NOMO-1 treated with dmso at 0.1 percent for 144 hours (cell line): ENCODE measurements around the gene SENP3.
"Not testable (repeated sequence)": the region's sequence is repeated elsewhere in the genome, so short reads cannot be mapped to it uniquely, and the experiment has no call there.

Experiments
- DNase-seq: peaks from one replicate; lab custom pipeline; 2025; ENCODE audit not compliant: unreplicated experiment; lab: John Stamatoyannopoulos, UW

The SENP3 gene

DNA sequence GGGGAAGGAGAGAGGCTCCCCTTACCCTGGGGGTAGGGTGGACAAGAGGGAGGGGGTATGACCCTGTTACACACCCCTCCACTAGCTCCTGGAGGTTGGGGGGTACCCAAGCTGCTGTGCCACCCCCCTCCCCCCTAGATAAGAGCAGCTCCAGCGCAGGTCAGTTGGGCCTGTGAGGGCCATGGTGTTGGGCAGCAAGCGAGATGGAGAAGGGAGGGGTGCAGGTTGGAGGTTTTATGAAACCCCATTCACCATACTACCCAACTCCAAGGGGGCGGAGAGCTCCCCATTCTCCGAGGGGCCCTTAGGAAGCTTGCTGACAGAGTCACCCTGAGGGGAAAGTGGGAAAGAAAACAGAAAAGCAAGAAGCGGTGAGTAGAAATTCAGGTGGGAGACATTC, 29.9 kb downstream of the SENP3 start:
- DNase-seq: no peak

DNA sequence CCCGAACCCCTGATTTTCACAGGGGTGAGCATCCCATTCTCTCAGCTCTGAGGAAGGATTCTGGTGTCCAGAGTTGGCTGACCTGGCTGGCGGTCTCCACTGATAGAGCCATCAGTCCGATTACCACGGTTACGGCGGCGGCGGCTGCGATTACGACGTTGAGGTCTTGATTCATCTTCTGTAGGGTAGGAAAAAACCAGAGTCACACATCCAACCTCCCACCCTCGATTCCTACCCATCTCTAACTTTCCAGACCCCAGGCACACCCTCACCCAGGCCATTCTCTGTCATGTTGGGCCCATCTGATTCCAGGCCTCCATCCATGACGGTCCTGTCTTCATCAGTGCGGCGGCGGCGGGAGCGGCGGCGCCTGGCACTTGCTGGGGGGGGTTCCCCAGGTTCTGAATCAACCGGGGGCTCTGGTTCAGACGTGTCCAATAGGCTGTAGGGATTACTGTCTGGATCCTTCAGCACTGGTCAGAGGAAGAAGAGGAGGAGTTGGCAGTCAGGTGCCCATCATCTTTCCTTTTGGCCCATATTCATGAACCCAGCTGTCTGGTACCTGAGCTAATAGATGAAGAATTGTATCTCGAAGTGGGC, 30.8 kb downstream of the SENP3 start:
- no peak for DNase-seq

DNA sequence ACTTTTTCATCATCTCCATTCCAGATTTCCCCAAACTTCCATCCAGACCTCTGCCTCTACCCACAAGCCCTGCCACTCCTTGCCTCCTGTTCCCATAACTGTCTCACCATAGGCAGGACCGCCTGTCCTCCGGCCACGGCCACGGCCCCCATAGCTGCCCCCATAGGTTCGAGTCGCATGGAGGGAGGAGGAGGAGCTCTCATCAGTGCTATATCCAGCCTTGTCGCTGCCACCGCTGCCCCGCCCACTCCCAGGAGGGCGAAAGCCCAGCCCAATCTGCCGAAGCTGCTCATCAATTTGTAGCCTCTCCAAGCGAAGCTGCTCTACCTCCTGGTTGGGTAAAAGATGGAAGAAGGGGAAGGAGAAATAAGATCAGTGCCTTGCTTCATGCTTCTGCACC, 31.6 kb downstream of the SENP3 start:
- DNase-seq: no peak

DNA sequence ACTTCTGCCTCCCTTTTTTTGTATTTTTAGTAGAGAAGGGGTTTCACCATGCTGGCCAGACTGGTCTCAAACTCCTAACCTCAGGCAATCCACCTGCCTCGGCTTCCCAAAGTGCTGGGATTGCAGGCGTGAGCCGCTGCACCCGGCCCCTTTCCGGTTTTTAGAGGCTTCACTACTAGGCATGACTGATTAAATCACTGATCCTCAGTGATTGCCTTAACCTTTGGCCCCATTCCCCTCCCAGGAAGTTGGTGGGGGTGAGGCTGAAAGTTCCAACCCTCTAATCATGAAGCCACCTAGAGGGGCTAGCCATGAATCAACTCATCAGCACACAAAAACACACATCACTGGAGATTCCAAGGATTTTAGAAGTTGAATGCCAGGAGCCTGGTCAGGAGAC, 35.8 kb downstream of the SENP3 start:
- DNase-seq: not testable (repeated sequence)

DNA sequence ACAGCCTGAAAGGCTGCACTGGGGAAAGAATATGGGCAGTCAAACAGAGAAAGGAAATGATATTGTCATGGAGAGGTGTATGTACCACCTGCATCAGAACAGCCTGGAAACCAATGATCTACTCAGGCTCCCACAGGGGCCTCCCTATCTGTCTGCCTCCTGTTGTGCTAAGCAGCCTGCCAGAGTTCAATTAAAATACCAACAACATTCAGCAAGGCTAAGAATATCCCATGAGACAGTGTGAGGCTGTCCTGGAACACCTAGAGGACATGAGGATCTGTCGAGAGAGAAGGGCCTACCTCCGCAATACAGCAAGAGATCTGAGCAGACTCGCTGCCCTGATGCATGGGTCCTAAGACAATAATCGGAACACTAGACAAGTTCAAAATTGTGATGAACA, 44.6 kb downstream of the SENP3 start:
- no peak for DNase-seq

DNA sequence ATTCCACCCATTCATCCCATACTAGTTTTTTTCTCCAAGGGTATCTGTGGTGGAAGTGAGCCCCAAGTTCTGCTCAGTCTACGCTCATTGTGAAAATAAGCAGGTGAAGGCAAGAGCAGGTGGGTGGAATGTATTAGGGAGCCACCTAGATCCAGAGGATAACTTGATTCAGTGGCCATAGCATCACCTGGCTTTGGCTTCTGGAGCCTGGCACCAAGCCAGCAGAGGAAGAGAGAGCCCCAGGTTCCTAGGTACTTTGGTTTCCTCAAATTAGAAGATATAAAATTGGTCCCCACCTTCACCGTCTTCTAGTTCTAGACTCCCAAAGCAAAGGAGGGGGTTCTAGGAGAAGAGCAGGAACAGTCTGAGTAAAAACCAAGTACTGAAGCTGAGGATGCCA, 48.9 kb downstream of the SENP3 start:
- no peak for DNase-seq

DNA sequence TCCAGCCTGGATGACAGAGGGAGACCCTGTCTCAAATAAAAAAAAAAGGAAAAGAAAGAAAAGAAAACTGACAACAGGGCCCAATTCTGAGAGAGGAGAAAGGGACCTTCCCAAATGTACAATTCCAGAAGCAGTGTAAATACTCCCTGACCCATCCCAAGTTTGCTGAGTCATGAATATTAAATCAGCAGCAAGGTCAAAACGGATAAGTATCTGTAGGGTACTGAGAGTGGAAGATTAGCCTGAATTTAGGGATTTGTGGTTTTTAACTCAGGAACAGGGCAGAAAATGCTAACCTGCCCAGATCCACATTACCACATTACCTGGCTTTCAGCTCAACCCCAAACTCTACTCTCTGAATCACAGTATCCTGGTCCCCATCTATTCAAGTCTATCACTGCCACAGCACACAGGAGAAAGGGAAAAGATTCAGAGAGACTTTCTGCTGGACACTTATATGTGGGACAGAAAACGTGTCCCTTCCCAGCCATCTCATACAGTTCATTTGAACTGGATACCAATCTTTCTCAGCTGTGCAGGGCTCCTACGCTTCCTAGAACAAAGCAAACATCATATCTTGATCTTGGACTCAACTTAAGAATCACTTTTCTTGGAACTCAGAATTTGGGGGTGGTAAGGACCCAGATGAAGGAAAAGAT, 50.0 kb downstream of the SENP3 start:
- no peak for DNase-seq

DNA sequence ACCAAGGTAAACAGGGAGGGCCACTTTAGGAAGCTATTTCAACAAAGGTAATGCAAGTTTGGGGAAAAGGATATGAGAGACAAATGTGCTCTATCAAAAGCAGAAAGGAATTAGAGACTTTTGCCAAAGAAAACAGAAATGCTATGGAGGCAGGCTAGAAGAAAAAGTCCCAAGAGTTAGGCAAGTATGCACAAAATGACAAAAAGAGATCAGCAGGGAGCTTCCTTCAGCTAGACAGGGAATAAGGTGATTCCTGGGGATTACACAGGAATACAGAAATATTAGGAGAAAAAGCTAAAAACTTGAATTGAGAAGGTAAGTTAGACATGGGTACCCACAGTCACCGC, 50.5 kb downstream of the SENP3 start:
- no peak for DNase-seq

DNA sequence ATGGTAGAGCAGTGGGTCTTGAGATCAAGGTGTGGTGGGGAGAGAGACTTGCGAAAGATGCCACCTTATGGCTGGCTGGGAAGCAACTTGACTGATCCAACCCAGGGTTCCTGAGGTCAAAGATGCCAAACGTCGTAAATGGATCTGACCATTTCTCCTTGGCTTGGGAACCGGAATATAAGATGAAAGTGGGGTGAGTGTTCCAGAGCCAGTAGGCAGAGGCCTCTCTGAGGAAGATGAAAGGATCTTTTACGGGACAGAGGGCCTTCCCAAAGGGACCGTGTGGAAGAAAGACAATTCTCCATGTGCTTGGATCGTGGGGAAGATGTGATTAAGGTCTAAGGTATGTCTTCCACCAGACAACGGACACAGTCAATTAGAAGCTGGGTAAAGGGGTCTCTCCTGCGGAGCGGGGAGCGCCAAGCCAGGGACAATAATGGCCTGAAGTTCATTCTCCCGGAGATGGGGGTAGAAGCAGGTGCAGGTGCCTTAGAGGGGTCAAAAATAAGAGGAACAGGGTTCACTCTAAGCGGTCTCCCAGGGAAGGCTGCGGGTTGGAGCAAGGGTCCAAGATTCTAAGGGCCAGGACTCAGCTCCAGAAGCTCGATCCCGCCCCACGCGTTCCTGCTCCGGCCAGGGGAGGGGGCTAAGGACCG, 52.2 kb downstream of the SENP3 start:
- no peak for DNase-seq

DNA sequence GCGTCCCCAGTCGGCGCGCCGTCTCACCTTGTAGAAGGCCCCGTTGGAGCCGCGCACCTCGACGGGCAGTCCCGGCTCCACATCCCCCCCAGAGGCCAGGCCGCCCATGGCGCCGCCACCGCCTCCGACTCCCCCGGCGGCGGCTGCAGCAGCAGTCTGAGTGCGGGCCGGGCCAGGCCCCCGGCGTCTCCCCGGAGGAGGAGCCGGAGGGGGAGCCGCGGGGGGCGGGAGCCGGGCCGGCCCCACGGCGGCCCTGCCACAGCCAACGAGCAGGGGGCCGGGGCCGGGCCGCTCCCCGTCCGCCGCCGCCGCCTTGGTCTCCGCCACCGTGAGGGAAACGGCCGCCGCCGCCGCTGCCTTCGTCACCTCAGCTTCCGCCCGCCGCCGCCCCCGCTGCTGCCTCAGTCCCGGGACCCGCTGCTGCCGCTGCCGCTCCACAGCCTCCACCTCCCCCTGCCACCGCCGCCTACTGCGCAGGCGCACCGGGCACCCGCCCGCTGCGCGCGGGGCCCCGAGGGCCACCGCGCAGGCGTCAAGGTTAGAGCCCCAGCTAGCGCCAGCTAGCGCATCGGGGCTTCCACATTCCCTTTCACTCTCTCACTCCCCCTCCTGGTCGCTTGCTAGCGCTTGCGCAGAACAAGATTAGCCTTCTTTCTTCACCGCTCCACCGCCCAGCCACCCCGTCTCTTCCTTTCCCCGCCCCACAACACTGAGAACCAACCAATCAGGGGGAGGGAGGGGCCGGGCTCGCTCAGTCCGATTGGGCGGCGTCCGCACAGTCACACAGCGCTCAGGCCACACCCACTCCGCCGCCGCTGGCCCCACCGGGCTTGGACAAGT, 52.9 kb downstream of the SENP3 start, which contains the start of gene FXR2:
TSS of gene FXR2 (minus strand) at position 473 of the 840 bp plus-strand sequence. CDS start at position 108, 365 bp downstream.
- DNase-seq: peak; percentile 100

DNA sequence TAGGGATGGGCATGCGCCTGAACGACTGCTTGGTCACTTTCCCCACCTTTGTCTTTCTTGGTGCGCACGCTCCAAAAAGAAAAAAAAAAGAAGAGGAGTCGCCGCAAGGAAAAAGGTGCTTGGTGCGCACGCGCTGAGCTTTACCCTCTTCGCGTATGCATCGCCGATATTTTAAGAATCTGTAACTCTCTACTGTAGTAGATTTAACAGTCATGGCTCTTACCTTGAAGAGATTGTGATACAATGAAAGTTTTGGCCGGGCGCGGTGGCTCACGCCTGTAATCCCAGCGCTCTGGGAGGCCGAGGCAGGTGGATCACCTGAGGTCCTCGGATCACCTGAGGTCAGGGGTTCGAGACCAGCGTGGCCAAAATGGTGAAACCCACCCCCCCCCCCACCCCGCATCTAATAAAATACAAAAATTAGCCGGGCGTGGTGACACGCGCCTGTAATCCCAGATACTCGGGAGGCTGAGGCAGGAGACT, 53.6 kb downstream of the SENP3 start:
- no peak for DNase-seq

DNA sequence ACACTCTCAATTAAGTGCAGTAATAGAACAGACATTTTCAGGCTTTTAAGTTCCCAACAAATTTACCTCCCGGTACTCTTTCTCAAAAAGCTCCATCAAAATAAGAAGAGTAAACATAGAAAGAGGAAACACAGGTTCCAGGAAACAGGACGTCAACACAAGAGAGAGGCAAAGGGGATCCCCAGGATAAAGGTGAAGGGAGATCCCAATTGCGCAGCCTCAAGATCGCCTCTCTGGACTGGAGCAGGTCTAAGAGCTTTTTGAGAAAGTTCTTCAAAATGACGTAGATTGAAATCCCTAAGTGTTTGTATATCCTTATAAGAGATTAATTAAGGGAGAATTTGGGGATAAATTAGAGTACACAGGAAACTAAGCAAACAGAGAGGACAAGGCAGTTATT, 56.9 kb downstream of the SENP3 start:
- no peak for DNase-seq

DNA sequence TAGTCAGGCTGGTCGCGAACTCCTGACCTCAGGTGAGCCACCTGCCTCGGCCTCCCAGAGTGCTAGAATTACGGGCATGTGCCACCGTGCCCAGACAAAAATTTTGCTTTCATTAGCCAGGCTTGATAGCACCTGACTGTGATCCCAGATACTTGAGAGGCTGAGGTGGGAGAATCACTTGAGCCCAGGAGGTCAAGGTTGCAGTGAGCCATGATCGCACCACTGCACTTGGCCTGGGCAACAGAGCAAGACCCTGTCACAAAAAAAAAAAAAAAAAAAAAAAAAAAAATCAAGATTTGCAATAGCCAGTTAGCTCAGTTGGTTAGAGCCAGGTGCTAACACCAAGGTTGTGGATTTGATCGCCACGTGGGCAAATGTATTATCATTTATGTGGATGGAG, 59.1 kb downstream of the SENP3 start:
- DNase-seq: no peak
